ENCODE measurements around the gene EEFSEC. TPM values are rescaled to one million over a fixed set of nuclear protein-coding genes. Genes with fewer than 3 reads are reported as not detected.

Gene EEFSEC
- total and polyA plus RNA-seq, 2 of the 8 experiments (the other 6 are each of a cell fraction or from before 2014, with no cell fraction given), result 13.1 to 19.8 TPM

DNA sequence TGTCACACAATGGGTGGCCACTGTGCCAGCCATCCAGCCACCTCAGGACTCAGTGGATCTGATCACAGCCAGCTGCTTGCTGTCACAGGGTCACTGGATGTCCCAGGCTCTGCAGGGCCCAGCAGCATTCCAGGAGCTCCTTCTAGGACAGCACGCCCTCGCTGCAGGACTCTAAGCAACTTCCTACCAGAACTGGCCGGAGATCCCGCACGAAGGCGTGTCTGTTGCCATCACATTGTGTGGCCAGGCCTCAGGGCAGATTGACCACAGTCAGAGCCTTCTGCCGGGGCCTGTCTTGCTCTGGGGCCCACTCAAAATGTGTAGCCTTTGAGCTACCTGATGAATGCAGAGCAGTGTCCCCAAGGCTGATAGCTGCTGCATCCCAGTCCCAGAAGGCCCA, 288.8 kb downstream of the EEFSEC start:
- WGBS, 2 experiments (ENCODE audit: extremely low coverage in 1 of 2, insufficient coverage in 1 of 2, insufficient read length in 1 of 2, insufficient replicate concordance in 2 of 2, low coverage in 1 of 2, low lambda C conversion rate in 2 of 2, missing lambda C conversion rate in 1 of 2), result 79% methylated on average over 7 of the region's 7 CpGs; no CpG with 5 or more reads in 1 of the 2 experiments
- no peak overlapping the region for H3K56ac ChIP-seq (replicated peaks; ENCODE audit: insufficient read length, low read depth, low read length)
- H3K9me3 ChIP-seq (ENCODE audit: insufficient read depth in 2 of 2, low read depth in 1 of 2, low read length in 1 of 2), result no peaks in the 10 kb centered on the region
- H2AFZ ChIP-seq (ENCODE audit: low read length), result no peak overlapping the region
- no peaks in the 10 kb centered on the region; the same call in 1 of the 2 replicates for H3K79me1 ChIP-seq (ENCODE audit: low read depth, low read length)
- H3K4me3 ChIP-seq (ENCODE audit: extremely low read depth in 1 of 4, insufficient read depth in 2 of 4, low read depth in 3 of 4, low read length in 4 of 4), result no peak overlapping the region
- no peak for TF ChIP-seq CHD2 (IDR thresholded peaks at IDR 0.05; ENCODE audit: low read length)
- TF ChIP-seq POLR2AphosphoS5 (IDR thresholded peaks at IDR 0.05; ENCODE audit: low read depth, low read length), result no peak
- TF ChIP-seq ZNF274 (IDR thresholded peaks at IDR 0.05; ENCODE audit: borderline replicate concordance, extremely low read depth, low read length), result no peak
- H3K79me2 ChIP-seq (ENCODE audit: control insufficient read depth in 1 of 2, insufficient read depth in 2 of 2, low read length in 2 of 2), result no peaks in the 10 kb centered on the region
- no peak overlapping the region for H3K23ac ChIP-seq (ENCODE audit: insufficient read length)
- H2BK120ac ChIP-seq (replicated peaks; ENCODE audit: low read depth, low read length), result no peak overlapping the region
- H2BK20ac ChIP-seq (ENCODE audit: low read length), result no peak overlapping the region
- H3K4me2 ChIP-seq (ENCODE audit: insufficient read depth in 1 of 2, low read depth in 2 of 2, low read length in 2 of 2), result no peak overlapping the region
- POLR2A ChIA-PET (ENCODE audit: partially characterized antibody), result interaction anchor here (0.6 to 1.4 kb wide), 2 partner anchors 30 to 150 kb away, joined by 3 to 5 read pairs; no protein-coding TSS in a partner anchor
- H2BK15ac ChIP-seq (ENCODE audit: low read length), result no peak overlapping the region
- no peak overlapping the region for H3K27ac ChIP-seq (ENCODE audit: low read depth, low read length)
- H4K91ac ChIP-seq (replicated peaks; ENCODE audit: insufficient read length, low read length), result no peak overlapping the region
- H3K14ac ChIP-seq (ENCODE audit: insufficient read length), result no peak overlapping the region
- H3K9ac ChIP-seq (replicated peaks in 1 of 4; ENCODE audit: extremely low read depth in 1 of 4, low read depth in 3 of 4, low read length in 3 of 4), result no peak overlapping the region
- H3K4me1 ChIP-seq (replicated peaks in 1 of 4; ENCODE audit: control insufficient read depth in 3 of 4, insufficient read depth in 4 of 4, low read length in 3 of 4), result no peaks in the 10 kb centered on the region; a peak in 1 of 7 replicates
- no peak overlapping the region for H2BK5ac ChIP-seq (ENCODE audit: low read depth, low read length)
- peaks cover 11% of the 10 kb centered on the region; the same call in 1 of the 2 replicates for H3K23me2 ChIP-seq (ENCODE audit: low read depth, low read length)
- H4K5ac ChIP-seq (ENCODE audit: insufficient read length, low read depth, low read length), result no peak overlapping the region
- H3K36me3 ChIP-seq (ENCODE audit: control insufficient read depth in 2 of 4, insufficient read depth in 4 of 4, low read length in 3 of 4), result no peaks in the 10 kb centered on the region
- H4K8ac ChIP-seq (ENCODE audit: extremely low read depth, insufficient read depth, low read length), result no peak overlapping the region
- H2BK12ac ChIP-seq (ENCODE audit: low read depth, low read length), result no peak overlapping the region
- no peak overlapping the region for H3K18ac ChIP-seq (ENCODE audit: extremely low read depth, low read length)
- H3K4ac ChIP-seq (replicated peaks; ENCODE audit: insufficient read length, low read depth, low read length), result no peak overlapping the region
- CTCF ChIA-PET (ENCODE audit: partially characterized antibody), result interaction anchor here (1.0 to 12.6 kb wide), 7 partner anchors 7 to 119 kb away, joined by 3 to 144 read pairs (median 14); partner anchors contain the start of gene DNAJB8
- FAIRE-seq (no peak), DNase-seq (ENCODE audit: low read depth in 1 of 2, low spot score in 2 of 2) (no peak)
- H3K27me3 ChIP-seq (replicated peaks in 1 of 4; ENCODE audit: control insufficient read depth in 3 of 4, extremely low read depth in 1 of 4, insufficient read depth in 3 of 4, low read length in 3 of 4), result peaks cover 0 to 6% (median 2%) of the 10 kb centered on the region in 4 experiments; a peak in 5 of 7 replicates
- H2AK5ac ChIP-seq (ENCODE audit: low read depth, low read length), result no peak overlapping the region
- H4K20me1 ChIP-seq (replicated peaks in 1 of 2; ENCODE audit: control insufficient read depth in 1 of 2, insufficient read depth in 2 of 2, low read length in 2 of 2), result peaks cover 0 to 7% of the 10 kb centered on the region in 2 experiments
